Ishikawa (cell line): ENCODE measurements around the gene TTC9.

Experiments
- CEBPB ChIP-seq: IDR thresholded peaks from 2 replicates; pipeline ENCODE4 v1.6.1; 2012
- CREB1 ChIP-seq: IDR thresholded peaks from 2 replicates; pipeline ENCODE4 v1.6.1; 2012; ENCODE audit warnings: low read depth
- MAX ChIP-seq: IDR thresholded peaks from 2 replicates; pipeline ENCODE4 v1.6.1; 2012
- NFIC ChIP-seq: IDR thresholded peaks from 2 replicates; pipeline ENCODE4 v1.6.1; 2012
- RAD21 ChIP-seq: IDR thresholded peaks from 2 replicates; pipeline ENCODE4 v1.6.1; 2012; ENCODE audit warnings: low read depth
- TAF1 ChIP-seq: IDR thresholded peaks from 2 replicates; pipeline ENCODE4 v1.6.1; 2012; ENCODE audit warnings: low read depth, mild to moderate bottlenecking
- TEAD4 ChIP-seq: IDR thresholded peaks from 2 replicates; pipeline ENCODE4 v1.6.1; 2012
- YY1 ChIP-seq: IDR thresholded peaks from 2 replicates; pipeline ENCODE4 v1.6.1; 2012; ENCODE audit warnings: low read depth
- ZBTB7A ChIP-seq: IDR thresholded peaks from 2 replicates; pipeline ENCODE4 v1.6.1; 2012; ENCODE audit warnings: low read depth

GRCh38 chr14:70718383-70719118 is 76.8 kb downstream of the TTC9 start:
- TF ChIP-seq TAF1: no peak
- TF ChIP-seq CEBPB: no peak
- TF ChIP-seq RAD21: no peak
- TF ChIP-seq YY1: no peak
- TF ChIP-seq ZBTB7A: no peak
- TF ChIP-seq TEAD4: no peak
- TF ChIP-seq MAX: no peak
- no peak for TF ChIP-seq CREB1
- no peak for TF ChIP-seq NFIC
